K562 (cell line): ENCODE measurements around the gene POLG. TPM values are rescaled to one million over a fixed set of nuclear protein-coding genes. Genes with fewer than 3 reads are reported as not detected.

ENCODE experiments used
- ARID1B ChIP-seq: fragments of 450-650 bp; IDR thresholded peaks from 2 replicates; pipeline ENCODE4 v1.6.1; 2016; ENCODE audit warnings: antibody characterized with exemption, mild to moderate bottlenecking, inconsistent platforms
- ATF7 ChIP-seq: fragments of 450-650 bp; IDR thresholded peaks from 2 replicates; pipeline ENCODE4 v1.7.1; 2014; ENCODE audit warnings: mild to moderate bottlenecking, moderate library complexity
- FOSL1 ChIP-seq: fragments of 200-800 bp; sonication (Bioruptor generic); conservative IDR thresholded peaks from 2 replicates; pipeline ENCODE4 v1.6.1; 2016; ENCODE audit warnings: missing genetic modification characterization, missing compliant biosample characterization
- HSF4 ChIP-seq: fragments of 250-450 bp; sonication (Bioruptor Pico); IDR thresholded peaks from 2 replicates; pipeline ENCODE4 v2.1.2; 2022; ENCODE audit warnings: mild to moderate bottlenecking, moderate library complexity, borderline replicate concordance
- JUNB ChIP-seq: fragments of 450-650 bp; formaldehyde crosslinking; conservative IDR thresholded peaks from 2 replicates; pipeline ENCODE4 v1.4.0; 2020; ENCODE audit warnings: mild to moderate bottlenecking
- LCOR ChIP-seq: sonication (generic); formaldehyde crosslinking; IDR thresholded peaks from 2 replicates; pipeline ENCODE4 v1.8.0; 2022; ENCODE audit warnings: mild to moderate bottlenecking, missing genetic modification reagents
- NCOA2 ChIP-seq, 2 experiments: fragments of 450-650 bp; IDR thresholded peaks; 2 replicates each; pipeline ENCODE4 v1.6.1; 2018; ENCODE audit warnings: mild to moderate bottlenecking in 2 of 2, moderate library complexity in 1 of 2; ENCODE audit not compliant: partially characterized antibody in 2 of 2
- SNRNP70 ChIP-seq: fragments of 200-400 bp; formaldehyde crosslinking; optimal IDR thresholded peaks from 2 replicates; pipeline ENCODE3; 2017; ENCODE audit warnings: low read depth, low read length
- ZNF232 ChIP-seq: sonication (generic); formaldehyde crosslinking; IDR thresholded peaks from 2 replicates; pipeline ENCODE4 v1.8.0; 2022; ENCODE audit warnings: mild to moderate bottlenecking, missing genetic modification reagents
- ZNF24 ChIP-seq: fragments of 450-650 bp; IDR thresholded peaks from 2 replicates; pipeline ENCODE4 v1.6.1; 2016
- ZNF76 ChIP-seq: fragments of 250-450 bp; sonication (Bioruptor Pico); IDR thresholded peaks from 2 replicates; pipeline ENCODE4 v1.4.0; 2020; ENCODE audit warnings: mild to moderate bottlenecking, moderate library complexity, borderline replicate concordance
- polyA plus RNA-seq, 8 experiments: library from polyadenylated mRNA; depleted of rRNA in 4 of 8; stranded (reverse) in 5 of 8; unstranded in 3 of 8; fragments of >200 nt; fragmentation: Nextera tagmentation in 2 of 8; fragmentation: Illumina TruSeq in 1 of 8; extraction: Ambion mirVana in 2 of 8; extraction: Trizol in 1 of 8; gene quantifications; 2 replicates each; pipeline versions ENCODE4 v1.2.1 to v1.2.3, GENCODE V29; 2011 to 2014; ENCODE audit warnings: inconsistent platforms in 1 of 8, missing spikeins in 1 of 8
- total RNA-seq, 7 experiments: library from RNA; depleted of rRNA in 6 of 7; stranded (reverse); fragments of >200 nt in 6 of 7; fragmentation: Illumina TruSeq in 2 of 7; extraction: Trizol in 2 of 7; gene quantifications; 2 replicates each; pipeline versions ENCODE4 v1.2.1 to v1.2.3, GENCODE V29; 2011 to 2021; ENCODE audit warnings: low replicate concordance in 1 of 7
- TF ChIP-seq, protein P1 (sequence below): sonication (generic); formaldehyde crosslinking; IDR thresholded peaks from 2 replicates; pipeline ENCODE4 v1.9.0; 2022; ENCODE audit warnings: mild to moderate bottlenecking, missing genetic modification reagents
- TF ChIP-seq, protein P2 (sequence below): fragments of 200-400 bp; formaldehyde crosslinking; IDR thresholded peaks from 2 replicates; pipeline ENCODE4 v1.6.1; 2017; ENCODE audit warnings: mild to moderate bottlenecking, low read depth, low read length, moderate library complexity
- TF ChIP-seq, protein P3 (sequence below): fragments of 450-650 bp; IDR thresholded peaks from one replicate; pipeline ENCODE4 v1.6.1; 2018; ENCODE audit warnings: mild to moderate bottlenecking, moderate library complexity; ENCODE audit not compliant: partially characterized antibody
- TF ChIP-seq, protein P4 (sequence below): fragments of 250-450 bp; sonication (Bioruptor Pico); IDR thresholded peaks from 2 replicates; pipeline ENCODE4 v1.8.0; 2022; ENCODE audit warnings: inconsistent platforms, mild to moderate bottlenecking, moderate library complexity, borderline replicate concordance
- TF ChIP-seq, protein P5 (sequence below), 2 experiments: fragments of 250-450 bp in 1 of 2; fragments of 450-650 bp in 1 of 2; sonication (Bioruptor Pico) in 1 of 2; IDR thresholded peaks; 2 replicates each; pipeline versions ENCODE4 v1.6.1 to v1.8.0; 2016 to 2021; ENCODE audit warnings: mild to moderate bottlenecking in 2 of 2, moderate library complexity in 2 of 2, missing compliant biosample characterization in 1 of 2, missing genetic modification characterization in 1 of 2
- TF ChIP-seq, protein P6 (sequence below): fragments of 250-450 bp; sonication (Bioruptor Pico); IDR thresholded peaks from 2 replicates; pipeline ENCODE4 v1.5.0; 2022; ENCODE audit warnings: mild to moderate bottlenecking

The POLG gene
- total and polyA plus RNA-seq, 9 of the 15 experiments (the other 6 are each of a cell fraction or from before 2014, with no cell fraction given), result 15.2 to 83.8 (median 38.6) TPM

DNA sequence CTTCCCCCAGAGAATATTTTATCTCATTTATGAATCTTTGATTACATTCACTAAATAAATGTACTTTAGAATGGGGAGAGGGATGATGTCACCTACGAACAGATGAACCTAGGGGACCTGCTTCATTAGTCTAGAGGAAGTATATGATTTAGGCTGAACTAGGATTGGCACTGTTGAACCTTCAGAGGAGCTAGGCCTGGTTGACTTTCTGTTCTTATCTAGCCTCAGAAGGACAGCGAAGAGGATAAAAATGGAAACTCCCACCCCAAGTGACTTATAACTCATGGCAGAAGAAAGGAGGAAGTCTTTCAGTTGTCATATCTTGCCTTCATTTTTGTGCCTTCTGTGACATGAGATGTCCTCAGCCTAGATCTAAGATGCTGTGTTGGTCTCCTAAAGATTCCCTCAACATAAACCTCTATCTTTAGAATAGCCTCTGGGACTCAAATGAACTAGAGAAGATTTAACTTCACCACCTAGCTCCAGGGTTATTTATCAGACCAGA lies 42.6 kb downstream of the POLG start (continued):
- TF ChIP-seq, protein P1, sequence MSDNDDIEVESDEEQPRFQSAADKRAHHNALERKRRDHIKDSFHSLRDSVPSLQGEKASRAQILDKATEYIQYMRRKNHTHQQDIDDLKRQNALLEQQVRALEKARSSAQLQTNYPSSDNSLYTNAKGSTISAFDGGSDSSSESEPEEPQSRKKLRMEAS (CRISPR knock-in tag), result no peak
- TF ChIP-seq ZNF24 (no peak), ZNF76 (CRISPR knock-in tag) (no peak), ATF7 (no peak), FOSL1 (0 out of 2 replicates have a peak, but pooled peaks have one; percentile 21), HSF4 (CRISPR knock-in tag) (no peak), NCOA2 (IDR thresholded peaks at IDR 0.05; ENCODE audit: partially characterized antibody in 2 of 2) (no peak), JUNB (CRISPR knock-in tag) (no peak), ZNF232 (CRISPR knock-in tag) (no peak), LCOR (no peak), ARID1B (no peak), SNRNP70 (no peak)
- TF ChIP-seq, protein P2, sequence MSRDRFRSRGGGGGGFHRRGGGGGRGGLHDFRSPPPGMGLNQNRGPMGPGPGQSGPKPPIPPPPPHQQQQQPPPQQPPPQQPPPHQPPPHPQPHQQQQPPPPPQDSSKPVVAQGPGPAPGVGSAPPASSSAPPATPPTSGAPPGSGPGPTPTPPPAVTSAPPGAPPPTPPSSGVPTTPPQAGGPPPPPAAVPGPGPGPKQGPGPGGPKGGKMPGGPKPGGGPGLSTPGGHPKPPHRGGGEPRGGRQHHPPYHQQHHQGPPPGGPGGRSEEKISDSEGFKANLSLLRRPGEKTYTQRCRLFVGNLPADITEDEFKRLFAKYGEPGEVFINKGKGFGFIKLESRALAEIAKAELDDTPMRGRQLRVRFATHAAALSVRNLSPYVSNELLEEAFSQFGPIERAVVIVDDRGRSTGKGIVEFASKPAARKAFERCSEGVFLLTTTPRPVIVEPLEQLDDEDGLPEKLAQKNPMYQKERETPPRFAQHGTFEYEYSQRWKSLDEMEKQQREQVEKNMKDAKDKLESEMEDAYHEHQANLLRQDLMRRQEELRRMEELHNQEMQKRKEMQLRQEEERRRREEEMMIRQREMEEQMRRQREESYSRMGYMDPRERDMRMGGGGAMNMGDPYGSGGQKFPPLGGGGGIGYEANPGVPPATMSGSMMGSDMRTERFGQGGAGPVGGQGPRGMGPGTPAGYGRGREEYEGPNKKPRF, result no peak
- TF ChIP-seq, protein P3, sequence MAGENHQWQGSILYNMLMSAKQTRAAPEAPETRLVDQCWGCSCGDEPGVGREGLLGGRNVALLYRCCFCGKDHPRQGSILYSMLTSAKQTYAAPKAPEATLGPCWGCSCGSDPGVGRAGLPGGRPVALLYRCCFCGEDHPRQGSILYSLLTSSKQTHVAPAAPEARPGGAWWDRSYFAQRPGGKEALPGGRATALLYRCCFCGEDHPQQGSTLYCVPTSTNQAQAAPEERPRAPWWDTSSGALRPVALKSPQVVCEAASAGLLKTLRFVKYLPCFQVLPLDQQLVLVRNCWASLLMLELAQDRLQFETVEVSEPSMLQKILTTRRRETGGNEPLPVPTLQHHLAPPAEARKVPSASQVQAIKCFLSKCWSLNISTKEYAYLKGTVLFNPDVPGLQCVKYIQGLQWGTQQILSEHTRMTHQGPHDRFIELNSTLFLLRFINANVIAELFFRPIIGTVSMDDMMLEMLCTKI, result no peak
- TF ChIP-seq, protein P4, sequence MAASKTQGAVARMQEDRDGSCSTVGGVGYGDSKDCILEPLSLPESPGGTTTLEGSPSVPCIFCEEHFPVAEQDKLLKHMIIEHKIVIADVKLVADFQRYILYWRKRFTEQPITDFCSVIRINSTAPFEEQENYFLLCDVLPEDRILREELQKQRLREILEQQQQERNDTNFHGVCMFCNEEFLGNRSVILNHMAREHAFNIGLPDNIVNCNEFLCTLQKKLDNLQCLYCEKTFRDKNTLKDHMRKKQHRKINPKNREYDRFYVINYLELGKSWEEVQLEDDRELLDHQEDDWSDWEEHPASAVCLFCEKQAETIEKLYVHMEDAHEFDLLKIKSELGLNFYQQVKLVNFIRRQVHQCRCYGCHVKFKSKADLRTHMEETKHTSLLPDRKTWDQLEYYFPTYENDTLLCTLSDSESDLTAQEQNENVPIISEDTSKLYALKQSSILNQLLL (CRISPR knock-in tag), result no peak
- TF ChIP-seq, protein P5, sequence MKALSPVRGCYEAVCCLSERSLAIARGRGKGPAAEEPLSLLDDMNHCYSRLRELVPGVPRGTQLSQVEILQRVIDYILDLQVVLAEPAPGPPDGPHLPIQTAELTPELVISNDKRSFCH (CRISPR knock-in tag; IDR thresholded peaks at IDR 0.05), result no peak
- TF ChIP-seq, protein P5 (tag; IDR thresholded peaks at IDR 0.05), result no peak
- TF ChIP-seq, protein P6, sequence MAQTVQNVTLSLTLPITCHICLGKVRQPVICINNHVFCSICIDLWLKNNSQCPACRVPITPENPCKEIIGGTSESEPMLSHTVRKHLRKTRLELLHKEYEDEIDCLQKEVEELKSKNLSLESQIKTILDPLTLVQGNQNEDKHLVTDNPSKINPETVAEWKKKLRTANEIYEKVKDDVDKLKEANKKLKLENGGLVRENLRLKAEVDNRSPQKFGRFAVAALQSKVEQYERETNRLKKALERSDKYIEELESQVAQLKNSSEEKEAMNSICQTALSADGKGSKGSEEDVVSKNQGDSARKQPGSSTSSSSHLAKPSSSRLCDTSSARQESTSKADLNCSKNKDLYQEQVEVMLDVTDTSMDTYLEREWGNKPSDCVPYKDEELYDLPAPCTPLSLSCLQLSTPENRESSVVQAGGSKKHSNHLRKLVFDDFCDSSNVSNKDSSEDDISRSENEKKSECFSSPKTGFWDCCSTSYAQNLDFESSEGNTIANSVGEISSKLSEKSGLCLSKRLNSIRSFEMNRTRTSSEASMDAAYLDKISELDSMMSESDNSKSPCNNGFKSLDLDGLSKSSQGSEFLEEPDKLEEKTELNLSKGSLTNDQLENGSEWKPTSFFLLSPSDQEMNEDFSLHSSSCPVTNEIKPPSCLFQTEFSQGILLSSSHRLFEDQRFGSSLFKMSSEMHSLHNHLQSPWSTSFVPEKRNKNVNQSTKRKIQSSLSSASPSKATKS (CRISPR knock-in tag), result no peak
- TF ChIP-seq, all 486 proteins: peak for 10
